GM21367 (cell line): ENCODE measurements around the gene COG7.
"Not testable (repeated sequence)": the region's sequence is repeated elsewhere in the genome, so short reads cannot be mapped to it uniquely, and the experiment has no call there.

ENCODE experiments used
- ATAC-seq: cut with Tn5 transposase; IDR thresholded peaks from one replicate; pipeline ENCODE4 v1.9.1; 2021; ENCODE audit not compliant: unreplicated experiment

Gene COG7

GRCh38 chr16:23452572-23453337 lies at the start of gene COG7:
Gene COG7, minus strand, starts transcription at chr16:23453189. Its CDS starts 195 bp downstream, at chr16:23452994.
- peak; percentile 85 for ATAC-seq

DNA sequence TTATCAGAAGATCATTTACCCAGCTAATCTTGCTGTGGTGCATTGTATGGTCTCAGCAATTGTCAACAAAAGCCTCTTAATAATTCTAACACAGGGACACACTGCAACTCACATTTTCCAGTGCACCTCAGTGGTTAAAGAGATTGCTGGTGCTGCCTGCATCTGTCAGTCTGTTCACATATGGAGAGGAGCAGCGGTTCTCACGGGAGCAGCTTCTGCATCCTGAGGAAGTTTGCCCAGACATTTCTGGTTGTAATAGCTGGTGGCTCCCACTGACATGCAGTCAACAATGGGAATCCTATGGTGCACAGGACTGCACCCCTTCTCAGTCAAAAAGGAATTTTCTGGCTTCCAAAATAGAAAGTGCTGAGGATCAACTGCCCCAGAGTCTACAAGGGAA lies 49.5 kb upstream of the COG7 start:
- no peak for ATAC-seq

DNA sequence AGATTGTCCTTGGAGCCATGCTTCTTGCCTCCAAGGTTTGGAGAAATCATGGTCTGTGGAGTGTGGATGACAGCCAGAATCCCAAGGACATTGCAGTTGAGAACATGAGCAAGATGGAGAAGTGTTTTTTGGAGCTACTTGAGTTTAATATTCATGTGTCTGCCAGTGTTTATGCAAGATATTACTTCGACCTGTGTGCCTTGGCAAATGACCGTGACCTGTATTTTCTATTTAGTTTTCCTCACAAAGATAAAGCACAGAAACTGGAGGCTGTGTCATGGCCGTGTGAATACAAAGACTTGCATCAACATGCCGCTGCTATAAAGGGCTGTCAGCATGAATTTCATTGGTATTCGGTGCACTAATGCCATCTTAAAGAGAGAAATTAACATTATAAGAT lies 48.3 kb upstream of the COG7 start:
- no peak for ATAC-seq

DNA sequence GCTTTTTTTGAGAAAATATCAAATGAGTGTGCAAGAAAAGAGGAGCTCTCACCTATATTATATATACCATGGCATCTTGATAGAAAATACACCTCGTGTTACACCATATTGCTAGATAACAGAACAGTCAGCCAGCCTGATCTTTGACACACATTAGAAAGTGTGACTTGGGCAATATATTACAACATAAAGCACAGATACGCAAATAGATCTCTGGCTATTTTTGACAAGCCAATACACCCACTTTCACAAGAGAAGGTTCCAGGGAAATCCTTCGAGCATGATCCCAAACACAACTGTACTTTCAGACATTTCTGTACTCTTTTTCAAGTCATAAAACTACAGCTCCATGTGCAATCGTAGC lies 47.9 kb upstream of the COG7 start:
- ATAC-seq: no peak

GRCh38 chr16:23500212-23500861 lies 47.3 kb upstream of the COG7 start:
- ATAC-seq: no peak

- no peak for ATAC-seq
Measured at GRCh38 chr16:23499801-23500200, 46.8 kb upstream of the COG7 start.

- no peak for ATAC-seq
Measured at GRCh38 chr16:23498863-23499262, 45.9 kb upstream of the COG7 start.

DNA sequence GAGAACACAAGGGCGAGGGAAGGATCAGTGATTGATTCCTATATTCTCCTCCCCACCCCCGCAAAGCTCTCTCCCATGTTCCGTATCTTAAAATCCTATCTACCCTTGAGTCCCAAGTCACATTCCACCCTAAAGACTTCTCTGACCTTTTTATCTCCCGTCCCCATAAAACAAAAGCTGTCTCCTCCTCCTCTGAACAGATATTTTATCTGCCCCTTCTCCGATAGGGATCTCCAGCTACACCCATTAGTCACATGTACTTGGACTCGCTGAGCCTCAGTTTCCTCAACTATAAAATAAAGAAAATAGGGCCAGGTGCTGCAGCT lies 44.5 kb upstream of the COG7 start:
- ATAC-seq: no peak

- ATAC-seq: no peak
Measured at GRCh38 chr16:23496821-23497542, 44.0 kb upstream of the COG7 start.

- ATAC-seq: no peak
Measured at GRCh38 chr16:23495671-23496070, 42.7 kb upstream of the COG7 start.

DNA sequence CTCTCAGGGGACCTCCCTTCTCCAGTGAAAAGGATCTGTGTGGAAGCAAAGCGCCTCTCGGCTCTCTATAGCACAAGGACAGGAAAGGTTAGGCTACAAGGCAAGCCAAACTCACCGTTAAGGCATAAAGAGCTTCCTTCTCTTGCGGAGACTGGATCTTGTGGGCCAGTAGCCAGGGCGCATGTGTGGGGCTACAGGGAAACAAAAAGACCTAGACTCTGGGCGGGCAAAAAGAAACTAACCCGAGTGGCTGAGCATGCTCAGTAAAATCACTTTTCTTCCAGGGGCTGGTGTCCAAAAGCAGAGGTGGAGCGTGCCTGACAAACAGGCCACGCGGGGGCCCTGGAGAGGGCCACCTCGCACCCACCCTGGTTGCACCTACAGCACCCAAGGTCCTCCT lies 41.2 kb upstream of the COG7 start:
- no peak for ATAC-seq

- no peak for ATAC-seq
Measured at GRCh38 chr16:23491490-23492391, 38.8 kb upstream of the COG7 start.

DNA sequence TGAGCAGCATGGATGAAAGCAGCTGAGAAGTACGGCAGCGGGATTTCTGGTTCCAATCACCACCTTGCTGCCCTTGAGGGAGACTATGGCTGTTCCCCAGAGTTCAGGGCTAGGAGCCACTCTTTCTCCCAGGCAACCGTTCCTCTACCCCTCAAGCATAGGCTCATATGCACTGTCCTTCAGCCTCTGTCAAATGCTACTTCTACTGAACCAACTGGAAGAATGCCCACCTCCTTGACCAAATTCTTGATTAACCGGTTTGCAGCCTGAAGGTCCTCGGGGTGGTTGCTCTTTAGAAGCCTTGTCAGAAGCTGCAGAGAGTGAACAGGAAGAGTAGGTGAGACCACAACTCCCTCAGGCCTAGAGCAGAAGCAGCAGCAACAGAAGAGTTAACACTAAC lies 33.5 kb upstream of the COG7 start:
- no peak for ATAC-seq

DNA sequence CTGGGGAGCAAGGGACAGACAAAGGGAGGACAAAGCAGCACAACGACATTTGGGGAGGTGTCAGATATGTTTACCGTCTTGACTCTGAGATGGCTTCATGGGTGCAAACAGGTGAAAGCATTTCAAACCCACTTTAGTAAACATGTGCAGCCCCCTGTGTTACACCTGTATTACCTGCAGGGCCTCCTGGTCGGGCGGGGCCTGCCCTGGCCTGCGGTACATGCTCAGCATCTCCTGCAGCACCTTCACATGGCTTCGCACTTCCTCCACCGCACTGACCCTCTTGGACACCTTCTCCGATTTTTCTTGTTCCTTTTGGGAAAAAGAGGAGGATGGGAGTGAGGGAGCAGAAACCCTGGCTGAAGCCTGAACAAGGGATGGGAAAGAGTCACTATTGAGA lies 32.9 kb upstream of the COG7 start:
- ATAC-seq: no peak

- no peak for ATAC-seq
Measured at GRCh38 chr16:23485257-23485614, 32.2 kb upstream of the COG7 start.

- ATAC-seq: no peak
Measured at GRCh38 chr16:23484510-23485256, 31.7 kb upstream of the COG7 start.

DNA sequence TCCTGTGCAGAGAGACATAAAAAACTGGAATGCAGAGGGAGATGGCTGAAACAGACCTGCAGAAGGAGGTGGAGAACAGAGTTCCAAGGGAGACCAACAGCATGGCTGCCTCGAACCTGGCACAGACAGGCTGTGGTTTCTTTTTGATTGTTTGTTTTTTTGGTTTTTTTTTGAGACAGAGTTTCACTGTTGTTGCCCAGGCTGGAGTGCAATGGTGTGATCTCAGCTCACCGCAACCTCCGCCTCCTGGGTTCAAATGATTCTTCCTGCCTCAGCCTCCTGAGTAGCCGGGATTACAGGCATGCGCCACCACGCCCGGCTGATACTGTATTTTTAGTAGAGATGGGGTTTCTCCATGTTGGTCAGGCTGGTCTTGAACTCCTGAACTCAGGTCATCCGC lies 30.5 kb upstream of the COG7 start:
- ATAC-seq: not testable (repeated sequence)

DNA sequence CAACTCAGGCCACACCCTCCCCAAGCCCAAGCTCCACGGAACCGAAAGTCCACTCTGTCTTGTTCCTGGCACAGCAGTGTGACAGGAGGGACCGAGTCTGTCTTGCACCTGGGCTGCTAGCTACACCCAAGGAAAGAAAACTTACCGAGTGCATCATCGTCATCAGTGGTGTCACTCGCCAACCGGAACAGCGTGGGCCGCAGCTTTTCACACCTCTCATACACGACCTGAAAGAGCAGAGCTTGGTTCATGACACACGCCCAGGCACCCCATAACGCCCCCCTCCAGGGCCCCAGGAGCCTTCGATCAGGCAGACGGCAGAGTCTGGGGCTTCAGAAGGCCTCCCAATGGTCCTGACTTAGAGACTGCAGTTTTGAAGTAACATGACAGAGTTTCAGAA lies 29.8 kb upstream of the COG7 start:
- no peak for ATAC-seq

DNA sequence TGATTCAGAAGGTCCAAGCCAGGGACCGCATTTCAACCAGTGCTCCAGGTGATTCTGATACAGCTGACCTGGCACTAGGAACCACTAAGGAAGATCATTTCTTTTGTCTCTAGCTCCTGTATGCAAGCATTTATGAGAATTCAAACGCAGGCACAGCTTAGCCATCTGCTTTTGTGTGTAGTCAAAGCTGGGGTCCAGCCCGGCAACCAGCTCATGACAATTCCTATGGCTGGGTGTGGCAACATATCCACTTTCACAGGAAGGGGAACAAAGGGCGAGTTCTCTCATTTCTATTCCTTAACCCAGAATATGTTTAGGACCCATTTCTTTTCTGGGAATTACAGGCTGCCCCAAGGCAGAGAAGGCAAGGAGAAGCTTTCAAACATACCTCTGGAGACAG lies 27.3 kb upstream of the COG7 start:
- ATAC-seq: no peak

GRCh38 chr16:23479138-23479537 lies 26.1 kb upstream of the COG7 start:
- ATAC-seq: no peak

- ATAC-seq: no peak
Measured at GRCh38 chr16:23478566-23478965, 25.6 kb upstream of the COG7 start.
